IMR-90 (cell line): Measurements from ENCODE around the gene PITX3. TPM values are rescaled to one million over a fixed set of nuclear protein-coding genes. Genes with fewer than 3 reads are reported as not detected.

Experiments used
- ATAC-seq: fragments of 200-7000 bp; cut with Tn5 transposase; 2 replicates; pipeline ENCODE4 v1.9.1; 2020; ENCODE audit warnings: low read depth, mild to moderate bottlenecking, moderate library complexity
- BruUV-seq: library from RNA; stranded (reverse); fragments of 400-500 nt; replicated peaks from 2 replicates; lab custom pipeline; 2021; lab: Mats Ljungman, UMichigan
- CTCF ChIA-PET: fragments of 300-600 bp; formaldehyde crosslinking; extraction: SDS; loops from one replicate; lab custom pipeline; 2021; ENCODE audit warnings: antibody characterized with exemption; lab: Yijun Ruan, JAX
- POLR2A ChIA-PET: fragments of 300-600 bp; sonication (Branson Sonifier 250); formaldehyde crosslinking; loops from one replicate; lab custom pipeline; 2022; ENCODE audit warnings: antibody characterized with exemption; ENCODE audit not compliant: unreplicated experiment; lab: Charles Lee
- DNase-seq: peaks from one replicate; pipeline ENCODE4 v3.0.0; 2013
- H2AFZ ChIP-seq: replicated peaks from 2 replicates; pipeline ENCODE3; 2013; ENCODE audit warnings: low read length, mild to moderate bottlenecking; ENCODE audit not compliant: poor library complexity
- H2AK5ac ChIP-seq: 2 replicates; pipeline ENCODE4 v1.6.1; 2013; ENCODE audit warnings: low read depth, low read length, inconsistent platforms
- H2AK9ac ChIP-seq: replicated peaks from 2 replicates; pipeline ENCODE3; 2013; ENCODE audit warnings: mild to moderate bottlenecking, low read depth, low read length, moderate library complexity; ENCODE audit not compliant: poor library complexity
- H2BK120ac ChIP-seq: 2 replicates; pipeline ENCODE4 v1.6.1; 2013; ENCODE audit warnings: low read depth, low read length, inconsistent platforms
- H2BK15ac ChIP-seq: 3 replicates; pipeline ENCODE4 v1.6.1; 2013; ENCODE audit warnings: low read depth, low read length, inconsistent platforms
- H2BK20ac ChIP-seq: 2 replicates; pipeline ENCODE4 v1.6.1; 2013; ENCODE audit warnings: low read depth, mild to moderate bottlenecking, inconsistent platforms, low read length, moderate library complexity
- H2BK5ac ChIP-seq: 2 replicates; pipeline ENCODE4 v1.6.1; 2013; ENCODE audit warnings: mild to moderate bottlenecking, low read depth, low read length, inconsistent platforms; ENCODE audit not compliant: poor library complexity, severe bottlenecking
- H3K14ac ChIP-seq: replicated peaks from 2 replicates; pipeline ENCODE4 v1.6.1; 2013; ENCODE audit warnings: low read depth, low read length, inconsistent platforms
- H3K18ac ChIP-seq: 2 replicates; pipeline ENCODE4 v1.6.1; 2013; ENCODE audit warnings: low read depth, low read length, control low read depth
- H3K23ac ChIP-seq: 2 replicates; pipeline ENCODE4 v1.6.1; 2013; ENCODE audit warnings: low read depth, low read length, inconsistent platforms
- H3K27ac ChIP-seq: 2 replicates; pipeline ENCODE4 v1.5.1; 2013; ENCODE audit warnings: mild to moderate bottlenecking, control low read depth, low read length; ENCODE audit not compliant: insufficient read depth
- H3K27me3 ChIP-seq: 2 replicates; pipeline ENCODE4 v1.6.1; 2013; ENCODE audit warnings: low read length; ENCODE audit not compliant: control insufficient read depth, insufficient read depth
- H3K36me3 ChIP-seq: 2 replicates; pipeline ENCODE4 v1.6.1; 2013; ENCODE audit warnings: low read length, mixed read lengths; ENCODE audit not compliant: control insufficient read depth, insufficient read depth
- H3K4ac ChIP-seq: 2 replicates; pipeline ENCODE4 v1.6.1; 2013; ENCODE audit warnings: low read depth, low read length, inconsistent platforms
- H3K4me1 ChIP-seq: 2 replicates; pipeline ENCODE4 v1.6.1; 2013; ENCODE audit warnings: low read length, mixed read lengths; ENCODE audit not compliant: control insufficient read depth, insufficient read depth
- H3K4me2 ChIP-seq: 2 replicates; pipeline ENCODE4 v1.6.1; 2013; ENCODE audit warnings: low read depth, mild to moderate bottlenecking, control low read depth, low read length, moderate library complexity
- H3K4me3 ChIP-seq: 2 replicates; pipeline ENCODE4 v1.5.1; 2013; ENCODE audit warnings: low read depth, mild to moderate bottlenecking, control low read depth, low read length, moderate library complexity; ENCODE audit not compliant: insufficient read depth
- H3K56ac ChIP-seq: 2 replicates; pipeline ENCODE4 v1.6.1; 2013; ENCODE audit warnings: low read length, inconsistent platforms; ENCODE audit not compliant: insufficient read depth; ENCODE audit errors: extremely low read depth
- H3K79me1 ChIP-seq, 2 experiments: 2 replicates each; pipeline ENCODE4 v1.6.1; 2013; ENCODE audit warnings: low read length in 2 of 2, inconsistent platforms in 1 of 2, low read depth in 1 of 2
- H3K9ac ChIP-seq: 2 replicates; pipeline ENCODE4 v1.6.1; 2013; ENCODE audit warnings: low read depth, low read length, control low read depth
- H3K9me1 ChIP-seq: 2 replicates; pipeline ENCODE4 v1.6.1; 2013; ENCODE audit warnings: low read length, inconsistent platforms; ENCODE audit not compliant: insufficient read depth
- H3K9me3 ChIP-seq: 2 replicates; pipeline ENCODE4 v1.6.1; 2013; ENCODE audit warnings: low read length; ENCODE audit not compliant: control insufficient read depth, insufficient read depth
- H4K20me1 ChIP-seq: 2 replicates; pipeline ENCODE4 v1.6.1; 2013; ENCODE audit warnings: low read length, inconsistent platforms; ENCODE audit not compliant: insufficient read depth
- H4K5ac ChIP-seq: 2 replicates; pipeline ENCODE4 v1.6.1; 2013; ENCODE audit warnings: mild to moderate bottlenecking, low read depth, low read length, control low read depth
- H4K8ac ChIP-seq, 2 experiments: 2 replicates each; pipeline ENCODE4 v1.6.1; 2013; ENCODE audit warnings: low read depth in 2 of 2, low read length in 2 of 2, control low read depth in 1 of 2, inconsistent platforms in 1 of 2
- H4K91ac ChIP-seq: 2 replicates; pipeline ENCODE4 v1.6.1; 2013; ENCODE audit warnings: low read depth, low read length, inconsistent platforms; ENCODE audit not compliant: insufficient read depth
- CEBPB ChIP-seq: IDR thresholded peaks from 2 replicates; pipeline ENCODE4 v1.6.1; 2012; ENCODE audit warnings: low read depth, low read length, improper control_type of control experiment
- MXI1 ChIP-seq: IDR thresholded peaks from 2 replicates; pipeline ENCODE4 v1.6.1; 2012; ENCODE audit warnings: low read depth, mild to moderate bottlenecking, low read length, moderate library complexity, borderline replicate concordance
- RCOR1 ChIP-seq: IDR thresholded peaks from 2 replicates; pipeline ENCODE4 v1.6.1; 2012; ENCODE audit warnings: mild to moderate bottlenecking, low read length, improper control_type of control experiment; ENCODE audit not compliant: insufficient replicate concordance
- dilution Hi-C: fragments of 300-500 bp; cut with HindIII; formaldehyde crosslinking; loops from one replicate; pipeline ENCODE4 v1.14.3; 2018; ENCODE audit warnings: low sequenced_read_pairs; ENCODE audit not compliant: unreplicated experiment
- in situ Hi-C: fragments of 300-500 bp; cut with MboI; formaldehyde crosslinking; loops from 3 replicates; pipeline ENCODE4 v1.14.3; 2019; ENCODE audit warnings: low sequenced_read_pairs, inconsistent platforms, mixed read lengths
- intact Hi-C: fragments of 100-400 bp; cut with micrococcal nuclease; formaldehyde crosslinking; loops from 2 replicates; pipeline ENCODE4 v1.10.0; 2022
- polyA plus RNA-seq, 3 experiments: library from polyadenylated mRNA; depleted of rRNA; stranded (reverse); fragments of >200 nt; gene quantifications; 2 replicates each; pipeline ENCODE4 v1.2.3, GENCODE V29; 2012; ENCODE audit warnings: low replicate concordance in 1 of 3
- total RNA-seq: library from RNA; depleted of rRNA; stranded (reverse); fragments of >200 nt; gene quantifications from 2 replicates; pipeline ENCODE4 v1.2.3, GENCODE V29; 2012
- TF ChIP-seq, protein P1 (sequence below): conservative IDR thresholded peaks from 2 replicates; pipeline ENCODE4 v1.5.1; 2012; ENCODE audit warnings: mild to moderate bottlenecking, low read depth, low read length, improper control_type of control experiment
- TF ChIP-seq, protein P2 (sequence below): fragments of 150-350 bp; IDR thresholded peaks from 2 replicates; pipeline ENCODE4 v1.6.1; 2017; ENCODE audit warnings: mild to moderate bottlenecking, antibody characterized with exemption, low read length, low read depth

Gene PITX3
- total and polyA plus RNA-seq, 2 of the 4 experiments (the other 2 are of a cell fraction), result not detected

- no peak overlapping the region for H2BK5ac ChIP-seq
- H4K20me1 ChIP-seq, result peaks cover 61% of the 10 kb centered on the region
- H4K5ac ChIP-seq, result no peak overlapping the region
- H3K36me3 ChIP-seq, result no peaks in the 10 kb centered on the region
- no peak overlapping the region for H3K56ac ChIP-seq
- no peak overlapping the region for H2BK120ac ChIP-seq
- no peak overlapping the region for H3K4me3 ChIP-seq
- POLR2A ChIA-PET, result no interaction called here
- H2BK20ac ChIP-seq, result no peak overlapping the region
- no peak overlapping the region for H3K4me2 ChIP-seq
- no peak for DNase-seq
- dilution Hi-C loops, result no loop called here
- H3K18ac ChIP-seq, result no peak overlapping the region
- no peaks in the 10 kb centered on the region for H3K27me3 ChIP-seq
- H3K9me1 ChIP-seq, result peaks cover 4% of the 10 kb centered on the region
- H2AFZ ChIP-seq, result no peak overlapping the region
- no peak overlapping the region for H4K91ac ChIP-seq
- H3K27ac ChIP-seq, result no peak overlapping the region
- no peak for ATAC-seq
- no peak overlapping the region for H3K23ac ChIP-seq
- no peak overlapping the region for H4K8ac ChIP-seq
- H2AK9ac ChIP-seq, result no peak overlapping the region
- no peak overlapping the region for H3K14ac ChIP-seq
- no peak overlapping the region for H2AK5ac ChIP-seq
- H3K9ac ChIP-seq, result no peak overlapping the region
- H3K79me1 ChIP-seq, result peaks cover 43 to 82% of the 10 kb centered on the region in 2 experiments
- H3K4ac ChIP-seq, result no peak overlapping the region
- CTCF ChIA-PET, result no interaction called here
- H3K4me1 ChIP-seq, result no peaks in the 10 kb centered on the region
- intact Hi-C loops, result no loop called here
- in situ Hi-C loops, result no loop called here
- no TSS peak for BruUV-seq
- TF ChIP-seq RCOR1 (no peak), CEBPB (no peak), MXI1 (no peak)
- TF ChIP-seq, protein P1, sequence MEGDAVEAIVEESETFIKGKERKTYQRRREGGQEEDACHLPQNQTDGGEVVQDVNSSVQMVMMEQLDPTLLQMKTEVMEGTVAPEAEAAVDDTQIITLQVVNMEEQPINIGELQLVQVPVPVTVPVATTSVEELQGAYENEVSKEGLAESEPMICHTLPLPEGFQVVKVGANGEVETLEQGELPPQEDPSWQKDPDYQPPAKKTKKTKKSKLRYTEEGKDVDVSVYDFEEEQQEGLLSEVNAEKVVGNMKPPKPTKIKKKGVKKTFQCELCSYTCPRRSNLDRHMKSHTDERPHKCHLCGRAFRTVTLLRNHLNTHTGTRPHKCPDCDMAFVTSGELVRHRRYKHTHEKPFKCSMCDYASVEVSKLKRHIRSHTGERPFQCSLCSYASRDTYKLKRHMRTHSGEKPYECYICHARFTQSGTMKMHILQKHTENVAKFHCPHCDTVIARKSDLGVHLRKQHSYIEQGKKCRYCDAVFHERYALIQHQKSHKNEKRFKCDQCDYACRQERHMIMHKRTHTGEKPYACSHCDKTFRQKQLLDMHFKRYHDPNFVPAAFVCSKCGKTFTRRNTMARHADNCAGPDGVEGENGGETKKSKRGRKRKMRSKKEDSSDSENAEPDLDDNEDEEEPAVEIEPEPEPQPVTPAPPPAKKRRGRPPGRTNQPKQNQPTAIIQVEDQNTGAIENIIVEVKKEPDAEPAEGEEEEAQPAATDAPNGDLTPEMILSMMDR, result no peak
- TF ChIP-seq, protein P2, sequence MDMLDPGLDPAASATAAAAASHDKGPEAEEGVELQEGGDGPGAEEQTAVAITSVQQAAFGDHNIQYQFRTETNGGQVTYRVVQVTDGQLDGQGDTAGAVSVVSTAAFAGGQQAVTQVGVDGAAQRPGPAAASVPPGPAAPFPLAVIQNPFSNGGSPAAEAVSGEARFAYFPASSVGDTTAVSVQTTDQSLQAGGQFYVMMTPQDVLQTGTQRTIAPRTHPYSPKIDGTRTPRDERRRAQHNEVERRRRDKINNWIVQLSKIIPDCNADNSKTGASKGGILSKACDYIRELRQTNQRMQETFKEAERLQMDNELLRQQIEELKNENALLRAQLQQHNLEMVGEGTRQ, result no peak
- no peak overlapping the region for H2BK15ac ChIP-seq
- no peaks in the 10 kb centered on the region for H3K9me3 ChIP-seq
Observed at GRCh38 chr10:102287538-102287937, 46.2 kb upstream of the PITX3 start.
